Measurements from ENCODE around the gene METTL2B. TPM values are rescaled to one million over a fixed set of nuclear protein-coding genes. Genes with fewer than 3 reads are reported as not detected.
A peak's percentile ranks its signal among the peaks of the same experiment; 100 is the strongest.

Gene METTL2B
- total and polyA plus RNA-seq, 2 donors (not counting 1 experiment from before 2014, with no cell fraction given) = 8.9 to 22.7 TPM

DNA sequence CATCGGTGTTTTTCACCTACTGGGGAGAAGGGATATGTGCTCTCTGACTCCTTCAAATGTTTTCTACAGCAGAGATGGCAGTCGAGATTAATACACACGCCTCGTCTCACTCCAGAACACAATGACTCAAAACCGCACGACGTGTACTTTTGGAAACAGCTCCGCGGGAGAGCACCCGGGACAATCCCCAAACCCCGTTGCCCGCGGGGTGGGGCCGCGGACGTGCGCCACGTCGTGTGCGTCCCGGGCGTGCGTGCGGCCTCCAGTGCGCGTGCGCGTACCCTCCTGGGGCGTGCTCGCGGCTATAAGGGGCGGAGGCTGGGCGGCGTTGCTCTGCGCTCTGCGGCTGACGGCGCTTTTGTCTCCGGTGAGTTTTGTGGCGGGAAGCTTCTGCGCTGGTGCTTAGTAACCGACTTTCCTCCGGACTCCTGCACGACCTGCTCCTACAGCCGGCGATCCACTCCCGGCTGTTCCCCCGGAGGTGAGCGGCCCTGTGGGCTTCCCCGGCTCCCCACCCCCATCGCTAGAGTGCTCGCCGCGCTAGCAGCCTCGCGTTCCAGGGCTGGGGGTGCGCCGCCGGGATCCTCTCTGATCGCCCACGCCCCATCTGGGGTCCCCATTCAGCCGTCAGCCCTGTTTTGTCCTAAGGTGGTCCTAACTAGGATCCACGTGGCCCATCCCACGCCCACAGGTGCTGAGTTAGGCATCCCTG lies 20.8 kb upstream of the METTL2B start, which contains the start of gene HILPDA:
HILPDA (plus strand) TSS at position 336 of the 712 bp plus-strand sequence. CDS start 1,391 bp downstream, outside the sequence.
- POLR2A ChIA-PET = interaction anchor here (0.5 to 1.2 kb wide), 5 partner anchors 17 to 121 kb away, joined by 3 to 8 read pairs (median 4); no protein-coding TSS in a partner anchor
- Histone ChIP-seq H3K4me1 (ENCODE audit: control insufficient read depth in 2 of 2, insufficient read depth in 2 of 2, low read length in 2 of 2) (peaks cover 22 to 24% of the 10 kb centered on the region in 2 donors), H3K4me2 (replicated peaks; ENCODE audit: low read depth, low read length, poor library complexity, severe bottlenecking) (peak within 1 kb of the TSS; percentile 94), H3K4me3 (ENCODE audit: control extremely low read depth in 1 of 5, extremely low read depth in 1 of 5, insufficient read depth in 1 of 5, low read depth in 2 of 5, low read length in 4 of 5) (peak within 1 kb of the TSS; percentile 62 to 87 (median 82)), H4K20me1 (ENCODE audit: control insufficient read depth, insufficient read depth, low read length, poor library complexity, severe bottlenecking) (peaks cover 11% of the 10 kb centered on the region), H3K27me3 (replicated peaks in 1 of 4; ENCODE audit: control extremely low read depth in 1 of 4, control insufficient read depth in 3 of 4, insufficient read depth in 4 of 4, low read length in 3 of 4) (no peaks in the 10 kb centered on the region), H3K9ac (ENCODE audit: low read length) (peak within 1 kb of the TSS; percentile 78), H2AFZ (ENCODE audit: insufficient read depth, low read depth, low read length, poor library complexity, severe bottlenecking) (peak within 1 kb of the TSS; percentile 93), H3K79me2 (ENCODE audit: control insufficient read depth, insufficient read depth, low read length) (peaks cover 18% of the 10 kb centered on the region), H3K36me3 (replicated peaks in 1 of 2; ENCODE audit: control extremely low read depth in 1 of 2, control insufficient read depth in 1 of 2, extremely low read depth in 1 of 2, insufficient read depth in 2 of 2, low read length in 1 of 2) (no peaks in the 10 kb centered on the region), H3K9me3 (ENCODE audit: control extremely low read depth in 1 of 3, control insufficient read depth in 2 of 3, insufficient read depth in 1 of 3, low read length in 2 of 3) (no peaks in the 10 kb centered on the region), H3K27ac (ENCODE audit: low read length in 2 of 2) (peak within 1 kb of the TSS; percentile 88 to 93)
- peak; percentile 97 for DNase-seq
- WGBS (ENCODE audit: insufficient coverage) = under 1% methylated on average over 64 of the region's 64 CpGs
- peak within 1 kb of the TSS; percentile 99 for H3K27ac Mint-ChIP-seq
- intact Hi-C loops (cut with micrococcal nuclease) = loop anchor here (1.0 to 10.0 kb wide), 6 partner anchors 18 to 279 kb away; partner anchors contain the start of genes CALU and RBM28
- H3K4me1 Mint-ChIP-seq = peaks cover 26% of the 10 kb centered on the region
- H3K4me3 Mint-ChIP-seq = peak within 1 kb of the TSS; percentile 96
- H3K9me3 Mint-ChIP-seq (ENCODE audit: insufficient read depth) = no peaks in the 10 kb centered on the region
- peak; percentile 91 for ATAC-seq (ENCODE audit: low read depth)
- H3K27me3 Mint-ChIP-seq = no peaks in the 10 kb centered on the region
- CTCF ChIA-PET = interaction anchor here (0.6 to 7.8 kb wide), 10 partner anchors 11 to 112 kb away, joined by 3 to 141 read pairs (median 6); partner anchors contain the start of gene RBM28
- TF ChIP-seq, protein P1, sequence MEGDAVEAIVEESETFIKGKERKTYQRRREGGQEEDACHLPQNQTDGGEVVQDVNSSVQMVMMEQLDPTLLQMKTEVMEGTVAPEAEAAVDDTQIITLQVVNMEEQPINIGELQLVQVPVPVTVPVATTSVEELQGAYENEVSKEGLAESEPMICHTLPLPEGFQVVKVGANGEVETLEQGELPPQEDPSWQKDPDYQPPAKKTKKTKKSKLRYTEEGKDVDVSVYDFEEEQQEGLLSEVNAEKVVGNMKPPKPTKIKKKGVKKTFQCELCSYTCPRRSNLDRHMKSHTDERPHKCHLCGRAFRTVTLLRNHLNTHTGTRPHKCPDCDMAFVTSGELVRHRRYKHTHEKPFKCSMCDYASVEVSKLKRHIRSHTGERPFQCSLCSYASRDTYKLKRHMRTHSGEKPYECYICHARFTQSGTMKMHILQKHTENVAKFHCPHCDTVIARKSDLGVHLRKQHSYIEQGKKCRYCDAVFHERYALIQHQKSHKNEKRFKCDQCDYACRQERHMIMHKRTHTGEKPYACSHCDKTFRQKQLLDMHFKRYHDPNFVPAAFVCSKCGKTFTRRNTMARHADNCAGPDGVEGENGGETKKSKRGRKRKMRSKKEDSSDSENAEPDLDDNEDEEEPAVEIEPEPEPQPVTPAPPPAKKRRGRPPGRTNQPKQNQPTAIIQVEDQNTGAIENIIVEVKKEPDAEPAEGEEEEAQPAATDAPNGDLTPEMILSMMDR (IDR thresholded peaks at IDR 0.05) = no peak
- TF ChIP-seq EZH2 (IDR thresholded peaks at IDR 0.05; ENCODE audit: borderline replicate concordance, insufficient read depth, low read depth, low read length, poor library complexity, severe bottlenecking) = no peak

Measured in B cell (primary cell).